HL-60/S4 treated with retinoic acid at 250 ng/mL for 4 days and 3 days (cell line): ENCODE results near the gene SLC32A1.

ENCODE experiments used
- in situ Hi-C: fragments of 300-500 bp; cut with MboI; formaldehyde crosslinking; loops from 2 replicates; pipeline ENCODE4 v1.7.0; 2022; ENCODE audit warnings: low sequenced_read_pairs

Gene SLC32A1

GRCh38 chr20:38751360-38751976, 27.2 kb downstream of the SLC32A1 start:
- in situ Hi-C loops: no loop called here

DNA sequence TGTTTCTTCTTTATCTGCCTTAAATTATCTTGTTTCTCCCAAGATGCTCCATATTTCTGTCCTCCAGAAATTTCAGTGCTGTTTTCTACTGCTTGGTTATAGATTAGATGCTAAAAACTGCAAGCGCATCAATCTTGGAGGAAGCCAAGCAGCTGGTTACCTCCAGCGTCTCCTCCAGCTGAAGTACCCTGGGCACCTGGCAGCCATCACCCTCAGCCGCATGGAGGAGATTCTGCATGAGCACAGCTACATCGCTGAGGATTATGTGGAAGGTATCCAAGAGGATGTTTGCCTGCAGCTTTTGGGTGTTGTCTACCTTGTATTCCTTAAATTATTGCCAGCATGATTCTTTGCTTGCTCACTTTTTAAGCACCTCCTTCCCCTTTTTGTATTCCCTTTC, 27.7 kb downstream of the SLC32A1 start:
- in situ Hi-C loops: no loop called here

GRCh38 chr20:38754924-38755323, 30.6 kb downstream of the SLC32A1 start:
- in situ Hi-C loops: no loop called here

DNA sequence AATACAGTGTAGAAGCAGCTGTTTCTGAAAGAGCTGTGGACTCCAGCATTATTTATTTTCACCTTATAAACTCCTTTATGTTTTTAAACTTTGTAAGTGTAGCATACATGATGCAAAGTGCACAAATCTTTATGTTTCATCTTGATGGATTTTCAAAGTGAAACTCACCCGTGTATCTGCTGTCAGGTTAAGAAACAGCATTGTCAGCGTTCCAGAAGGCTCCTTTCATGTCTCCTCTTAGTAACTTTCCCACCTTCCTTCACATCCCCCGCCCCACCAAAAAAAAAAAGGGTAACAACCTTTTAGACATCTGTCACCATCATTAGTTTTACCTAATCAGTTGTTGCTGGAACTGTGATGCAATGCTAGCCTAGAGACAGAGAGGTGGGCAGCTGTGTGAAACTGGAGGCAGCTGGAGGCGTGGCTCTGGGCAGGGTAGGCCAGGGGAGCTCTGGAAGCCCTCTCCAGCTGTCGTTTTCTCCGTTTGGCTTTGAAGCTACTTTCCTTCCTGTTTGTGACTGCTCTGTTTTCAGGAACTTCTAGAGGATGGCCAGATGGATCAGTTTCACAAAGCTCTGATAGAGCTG, 31.1 kb downstream of the SLC32A1 start:
- in situ Hi-C loops: no loop called here

GRCh38 chr20:38757145-38757775, 33.0 kb downstream of the SLC32A1 start:
- in situ Hi-C loops: no loop called here

- in situ Hi-C loops: no loop called here
Measured at GRCh38 chr20:38759106-38759505, 34.8 kb downstream of the SLC32A1 start.

GRCh38 chr20:38760978-38761377, 36.7 kb downstream of the SLC32A1 start:
- in situ Hi-C loops: no loop called here

DNA sequence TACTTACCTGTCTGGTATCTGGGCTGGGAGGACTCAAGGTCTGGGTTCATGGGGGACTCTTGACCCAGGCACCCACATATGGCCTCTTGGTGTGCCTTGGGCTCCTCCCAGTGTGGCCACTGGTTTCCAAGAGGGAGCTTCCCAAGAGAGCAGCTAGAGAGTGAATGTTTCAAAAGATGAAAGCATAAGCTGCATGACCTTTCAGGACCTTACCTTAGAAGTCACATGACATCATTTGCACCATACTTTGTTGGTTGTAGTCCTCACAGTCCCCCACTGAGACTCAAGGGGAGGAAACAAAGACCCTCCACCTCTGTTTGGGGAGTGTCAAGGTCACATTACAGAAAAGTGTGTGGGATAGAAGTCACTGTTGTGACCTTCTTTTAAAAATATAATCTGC, 37.9 kb downstream of the SLC32A1 start:
- in situ Hi-C loops: no loop called here

GRCh38 chr20:38763616-38764015, 39.3 kb downstream of the SLC32A1 start:
- in situ Hi-C loops: no loop called here

DNA sequence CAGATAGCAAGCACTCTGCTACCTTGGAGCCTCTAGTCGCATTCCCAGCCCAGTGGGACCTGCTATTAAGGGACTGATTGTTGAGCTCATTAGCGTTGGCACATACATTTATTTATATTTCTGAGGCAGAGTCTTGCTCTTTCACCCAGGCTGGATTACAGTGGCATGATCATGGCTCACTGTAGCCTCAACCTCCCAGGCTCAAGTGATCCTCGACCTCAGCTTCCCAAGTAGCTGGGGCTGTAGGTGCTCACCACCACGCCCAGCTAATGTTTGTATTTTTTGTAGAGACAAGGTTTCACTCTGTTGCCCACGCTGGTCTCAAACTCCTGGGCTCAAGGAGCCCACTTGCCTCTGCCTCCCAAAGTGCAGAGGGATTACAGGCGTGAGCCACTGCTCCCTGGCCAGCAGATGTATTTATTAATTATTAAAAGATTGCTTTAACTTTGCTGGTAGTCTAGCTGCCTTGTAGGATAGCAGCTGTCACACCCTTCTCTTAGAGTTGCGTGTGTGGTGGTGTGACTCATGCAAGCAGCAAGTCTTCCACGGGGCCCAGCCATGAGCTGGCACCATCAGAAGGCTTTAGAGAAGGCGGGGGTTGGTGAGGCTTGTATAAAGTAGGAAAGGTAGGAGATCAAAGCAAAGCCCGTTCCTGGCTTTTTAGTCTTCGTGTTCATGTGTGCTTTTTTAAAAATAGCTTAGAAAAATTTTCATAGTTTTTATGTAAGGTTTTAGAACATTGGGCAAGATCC, 40.5 kb downstream of the SLC32A1 start:
- in situ Hi-C loops: no loop called here

DNA sequence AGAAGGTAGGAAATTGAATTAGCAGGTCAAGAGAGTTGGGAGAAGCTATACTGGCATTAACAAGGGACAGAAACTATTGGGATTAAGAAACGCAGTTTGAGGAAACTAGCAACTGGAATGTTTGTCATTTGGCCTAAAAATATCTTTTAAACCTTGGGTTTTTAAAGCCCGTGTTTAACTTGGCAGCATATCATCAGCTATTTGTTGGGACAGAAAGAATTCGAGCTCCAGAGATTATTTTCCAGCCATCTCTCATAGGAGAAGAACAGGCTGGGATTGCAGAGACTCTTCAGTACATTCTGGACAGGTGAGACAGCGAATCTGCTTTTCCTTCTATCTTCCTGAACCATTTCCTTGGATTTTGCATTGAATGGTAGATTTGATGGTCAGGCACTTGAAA, 41.8 kb downstream of the SLC32A1 start:
- in situ Hi-C loops: no loop called here

DNA sequence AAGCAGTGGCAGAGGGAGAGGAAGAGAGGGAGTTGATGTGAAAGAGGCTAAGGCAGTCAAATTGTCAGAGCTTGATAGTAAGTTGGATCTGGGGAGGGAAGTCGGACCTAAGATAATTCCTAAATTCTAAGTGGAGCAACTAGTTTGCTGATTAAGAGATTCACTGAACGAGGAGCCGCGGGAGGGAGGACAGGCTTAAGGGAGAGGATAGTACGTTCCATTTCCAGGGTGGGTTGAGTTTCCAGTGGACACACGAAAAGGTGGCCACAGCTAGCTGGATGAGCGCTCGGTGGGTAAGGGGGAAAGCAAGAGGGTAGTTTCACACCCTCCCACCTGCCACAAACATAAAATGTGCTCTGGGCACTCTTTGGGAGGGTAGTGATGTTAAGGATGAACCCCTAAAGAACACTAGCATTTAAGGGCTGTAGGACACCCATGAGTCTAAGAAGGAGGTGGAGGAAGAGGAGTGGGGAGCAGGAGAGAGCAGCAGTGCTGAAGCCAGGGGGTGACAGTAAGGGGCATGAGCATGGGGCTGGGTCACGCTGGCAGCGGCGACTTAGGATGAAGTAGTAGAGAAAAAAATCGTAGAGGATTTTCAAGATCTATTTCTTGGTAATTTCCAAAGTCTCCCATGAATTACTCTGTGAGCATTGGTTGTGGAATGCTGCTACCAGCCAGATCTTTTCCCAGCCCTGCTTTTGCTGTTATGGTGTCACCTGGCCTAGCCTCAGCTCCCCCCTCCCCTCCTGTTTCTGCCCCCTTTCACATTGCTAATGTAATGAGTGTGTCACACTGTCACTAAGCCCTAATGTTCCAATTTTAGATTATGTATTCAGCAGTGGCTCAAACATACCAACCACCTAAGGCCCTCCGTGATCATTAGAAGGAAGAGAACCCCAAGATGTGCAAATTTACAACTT, 45.4 kb downstream of the SLC32A1 start:
- in situ Hi-C loops: no loop called here

GRCh38 chr20:38770546-38770945, 46.3 kb downstream of the SLC32A1 start:
- in situ Hi-C loops: no loop called here

DNA sequence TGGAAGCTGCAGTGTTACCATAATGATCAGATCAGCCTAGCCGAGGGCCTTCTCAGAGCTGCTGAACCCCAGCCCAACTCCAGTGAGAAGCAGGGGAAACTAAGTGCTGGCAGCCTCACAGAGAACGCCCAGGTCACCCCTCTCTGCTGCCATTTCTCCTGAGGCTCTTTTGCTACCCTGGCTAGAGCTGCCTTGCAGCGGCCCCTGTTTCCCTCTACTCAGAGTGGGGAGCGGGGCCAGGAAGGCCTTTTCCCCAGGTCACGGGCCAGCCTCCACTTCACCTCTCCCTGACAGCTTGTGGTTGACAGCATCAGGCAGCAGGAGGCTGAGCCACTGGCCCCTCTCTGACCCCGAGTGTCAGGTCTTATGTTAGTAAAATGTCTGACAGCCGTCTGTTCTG, 46.7 kb downstream of the SLC32A1 start:
- in situ Hi-C loops: no loop called here

- in situ Hi-C loops: no loop called here
Measured at GRCh38 chr20:38771621-38772020, 47.3 kb downstream of the SLC32A1 start.

DNA sequence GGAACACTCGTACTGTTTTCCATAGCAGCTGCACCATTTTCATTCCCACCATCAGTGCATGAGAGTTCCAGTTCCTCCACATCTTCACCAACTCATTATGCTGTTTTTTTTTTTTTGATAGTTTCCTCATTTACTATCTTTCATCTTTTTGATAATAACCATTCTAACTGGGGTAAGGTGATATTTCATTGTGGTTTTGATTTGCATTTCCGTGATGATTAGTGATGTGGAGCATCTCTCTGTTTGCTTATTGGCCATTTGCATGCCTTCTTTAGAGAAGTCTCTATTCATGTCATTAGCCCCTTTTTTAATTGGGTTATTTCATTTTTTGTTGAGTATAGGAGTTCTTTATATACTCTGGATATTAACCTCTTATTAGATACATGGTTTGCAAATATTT, 49.9 kb downstream of the SLC32A1 start:
- in situ Hi-C loops: no loop called here

DNA sequence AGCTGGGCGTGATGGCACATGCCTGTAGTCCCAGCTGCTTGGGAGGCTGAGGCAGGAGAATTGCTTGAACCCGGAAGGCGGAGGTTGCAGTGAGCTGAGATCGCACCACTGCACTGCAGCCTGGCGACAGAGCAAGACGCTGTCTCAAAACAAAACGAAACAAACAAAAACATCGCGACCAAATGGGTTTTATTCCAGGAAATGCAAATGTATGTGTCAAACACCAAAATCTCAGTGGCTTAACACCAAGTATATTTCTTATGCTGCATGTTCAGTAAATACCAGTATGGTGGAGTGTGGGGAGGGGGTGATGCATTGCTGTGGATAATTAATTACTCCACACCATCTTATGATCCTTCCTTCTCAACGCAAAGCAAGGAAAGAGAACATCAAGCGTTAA, 52.1 kb downstream of the SLC32A1 start:
- in situ Hi-C loops: no loop called here
